Testis (tissue), 2 donors: Measurements from ENCODE around the gene TYW1B.
"Not testable (repeated sequence)": the region's sequence is repeated elsewhere in the genome, so short reads cannot be mapped to it uniquely, and the experiment has no call there.

ENCODE experiments used
- POLR2A ChIP-seq: fragments of 450-650 bp; IDR thresholded peaks from one replicate; pipeline ENCODE4 v1.6.1; 2017; ENCODE audit warnings: antibody characterized with exemption, mild to moderate bottlenecking, moderate library complexity
- TF ChIP-seq, protein P1 (sequence below), 3 experiments: fragments of 450-650 bp in 2 of 3; fragments of 200-600 bp in 1 of 3; sonication (generic) in 1 of 3; IDR thresholded peaks; one replicate each; pipeline ENCODE4 v1.5.1; 2016 to 2019; ENCODE audit warnings: antibody characterized with exemption in 3 of 3, mild to moderate bottlenecking in 2 of 3, moderate library complexity in 1 of 3

DNA sequence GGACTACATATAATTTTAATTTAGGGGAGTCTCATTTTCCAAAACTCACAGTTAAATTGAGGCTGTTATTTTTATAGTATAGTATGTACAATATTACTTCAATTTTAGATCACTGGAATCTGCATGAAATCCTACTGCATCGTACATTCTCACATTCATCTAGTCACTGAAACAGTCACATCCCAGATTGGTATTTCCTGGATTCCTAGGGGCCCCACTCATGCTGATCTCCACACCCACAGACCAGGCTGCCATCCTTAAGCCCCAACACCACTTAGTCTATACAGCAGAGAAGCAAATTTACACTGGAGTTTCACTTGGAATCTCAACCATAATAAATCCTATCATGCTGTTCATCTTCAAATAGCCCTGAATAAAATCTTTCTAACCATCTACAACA lies 26.4 kb downstream of the TYW1B start:
- TF ChIP-seq, protein P1, sequence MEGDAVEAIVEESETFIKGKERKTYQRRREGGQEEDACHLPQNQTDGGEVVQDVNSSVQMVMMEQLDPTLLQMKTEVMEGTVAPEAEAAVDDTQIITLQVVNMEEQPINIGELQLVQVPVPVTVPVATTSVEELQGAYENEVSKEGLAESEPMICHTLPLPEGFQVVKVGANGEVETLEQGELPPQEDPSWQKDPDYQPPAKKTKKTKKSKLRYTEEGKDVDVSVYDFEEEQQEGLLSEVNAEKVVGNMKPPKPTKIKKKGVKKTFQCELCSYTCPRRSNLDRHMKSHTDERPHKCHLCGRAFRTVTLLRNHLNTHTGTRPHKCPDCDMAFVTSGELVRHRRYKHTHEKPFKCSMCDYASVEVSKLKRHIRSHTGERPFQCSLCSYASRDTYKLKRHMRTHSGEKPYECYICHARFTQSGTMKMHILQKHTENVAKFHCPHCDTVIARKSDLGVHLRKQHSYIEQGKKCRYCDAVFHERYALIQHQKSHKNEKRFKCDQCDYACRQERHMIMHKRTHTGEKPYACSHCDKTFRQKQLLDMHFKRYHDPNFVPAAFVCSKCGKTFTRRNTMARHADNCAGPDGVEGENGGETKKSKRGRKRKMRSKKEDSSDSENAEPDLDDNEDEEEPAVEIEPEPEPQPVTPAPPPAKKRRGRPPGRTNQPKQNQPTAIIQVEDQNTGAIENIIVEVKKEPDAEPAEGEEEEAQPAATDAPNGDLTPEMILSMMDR (IDR thresholded peaks at IDR 0.05): not testable (repeated sequence)
- TF ChIP-seq POLR2A: not testable (repeated sequence)
